GM06990 (cell line): ENCODE results near the gene VGLL4.

Source experiments
- DNase-seq: peaks from one replicate; pipeline ENCODE4 v3.0.0-alpha.2; 2011; ENCODE audit not compliant: insufficient read length; ENCODE audit errors: extremely low read depth
- H3K27me3 ChIP-seq: replicated peaks from 2 replicates; pipeline ENCODE4 v1.6.0; 2011; ENCODE audit warnings: low read length; ENCODE audit not compliant: control insufficient read depth, insufficient read depth
- H3K36me3 ChIP-seq: 2 replicates; pipeline ENCODE4 v1.5.1; 2011; ENCODE audit warnings: low read length; ENCODE audit not compliant: control insufficient read depth, insufficient read depth
- H3K4me3 ChIP-seq: replicated peaks from 2 replicates; pipeline ENCODE4 v1.5.1; 2011; ENCODE audit warnings: low read depth, mild to moderate bottlenecking, control low read depth, low read length
- CTCF ChIP-seq: IDR thresholded peaks from 2 replicates; pipeline ENCODE4 v1.5.1; 2011; ENCODE audit warnings: low read length, control low read depth, mild to moderate bottlenecking, inconsistent platforms; ENCODE audit not compliant: insufficient read depth, poor library complexity, severe bottlenecking

The VGLL4 gene

DNA sequence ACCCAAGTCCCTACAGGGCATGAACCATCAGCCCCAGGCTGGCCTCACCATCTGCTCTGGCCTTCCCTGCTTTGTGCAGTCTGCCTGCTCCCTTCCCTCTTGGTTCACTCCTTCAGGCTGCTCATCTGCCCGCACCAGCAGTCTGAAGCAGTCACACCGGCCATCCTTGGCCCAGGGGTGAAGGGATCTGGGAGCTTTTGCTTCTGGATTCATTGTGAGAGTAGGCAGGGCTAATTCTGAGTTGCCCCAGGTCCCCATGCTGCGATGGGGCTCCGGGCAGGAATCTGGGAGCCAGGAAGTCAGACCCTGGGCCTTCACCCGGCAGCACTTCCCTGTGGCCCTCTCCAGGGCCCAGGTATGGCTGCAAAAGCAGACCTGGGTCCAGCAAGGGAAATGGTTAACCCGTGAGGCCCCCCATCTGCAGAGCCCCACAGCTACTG lies 99.7 kb downstream of the VGLL4 start:
- DNase-seq, result no peak
- TF ChIP-seq CTCF, result no peak
- H3K36me3 ChIP-seq, result no peaks in the 10 kb centered on the region
- H3K27me3 ChIP-seq, result no peaks in the 10 kb centered on the region
- no peak overlapping the region for H3K4me3 ChIP-seq

DNA sequence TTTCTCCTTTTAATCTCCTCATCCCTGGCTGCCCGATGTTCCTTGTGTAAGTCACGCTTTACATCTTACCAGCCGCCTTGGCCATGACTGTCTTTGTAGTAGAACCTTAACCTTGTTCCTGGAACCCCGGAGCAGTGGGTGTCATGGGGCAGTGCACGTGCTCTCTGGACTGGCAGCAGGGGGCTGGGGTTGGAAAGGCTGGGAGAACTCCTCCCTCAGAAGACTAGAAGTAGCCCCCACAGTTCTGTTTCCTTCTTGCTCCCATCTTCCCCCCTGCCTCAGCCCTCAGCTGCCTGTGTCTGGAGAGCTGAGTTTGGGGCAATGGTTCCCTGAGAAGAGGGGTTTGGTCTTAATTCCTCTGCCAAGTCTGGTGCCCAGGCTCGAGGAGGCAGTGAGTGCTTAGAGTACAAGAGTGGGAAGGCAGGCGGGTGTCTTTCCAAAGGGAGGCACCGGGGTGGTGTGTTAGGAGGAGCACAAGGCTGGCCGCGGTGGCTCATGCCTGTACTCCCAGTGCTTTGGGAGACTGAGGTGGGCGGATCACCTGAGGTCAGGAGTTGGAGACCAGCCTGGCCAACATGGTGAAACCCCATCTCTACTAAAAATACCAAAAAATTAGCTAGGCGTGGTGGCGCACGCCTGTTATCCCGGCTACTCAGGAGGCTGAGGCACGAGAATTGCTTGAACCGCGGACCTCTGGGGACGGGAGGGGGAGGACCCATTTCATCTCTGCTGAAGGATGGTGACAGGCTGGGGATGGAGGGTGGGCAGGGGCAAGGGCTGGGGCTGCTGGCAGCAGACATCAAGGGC lies 100.4 kb downstream of the VGLL4 start:
- no peaks in the 10 kb centered on the region for H3K36me3 ChIP-seq
- no peak overlapping the region for H3K4me3 ChIP-seq
- no peaks in the 10 kb centered on the region for H3K27me3 ChIP-seq
- DNase-seq, result no peak
- TF ChIP-seq CTCF, result no peak

DNA sequence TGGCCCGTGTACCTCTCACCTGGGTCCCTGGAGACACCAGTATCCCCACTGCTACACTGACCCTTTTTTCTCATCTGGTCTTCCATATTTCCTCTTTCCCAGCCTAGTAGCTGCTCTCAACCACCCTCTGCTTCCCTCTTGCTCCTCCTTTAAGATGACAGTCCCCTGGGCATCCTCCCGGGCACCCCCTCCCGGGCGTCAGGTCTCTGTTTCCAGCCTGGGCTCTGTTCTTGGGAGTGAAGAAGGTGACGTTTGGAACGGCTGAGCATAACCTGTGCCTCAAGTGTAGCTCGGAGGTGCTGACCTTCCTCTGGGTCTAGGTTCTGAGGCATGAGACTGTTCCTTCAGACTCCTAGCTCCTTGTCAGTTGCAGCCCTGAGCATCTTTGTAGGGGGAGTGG lies 101.2 kb downstream of the VGLL4 start:
- TF ChIP-seq CTCF, result no peak
- Histone ChIP-seq H3K27me3 (no peaks in the 10 kb centered on the region), H3K4me3 (no peak overlapping the region)

DNA sequence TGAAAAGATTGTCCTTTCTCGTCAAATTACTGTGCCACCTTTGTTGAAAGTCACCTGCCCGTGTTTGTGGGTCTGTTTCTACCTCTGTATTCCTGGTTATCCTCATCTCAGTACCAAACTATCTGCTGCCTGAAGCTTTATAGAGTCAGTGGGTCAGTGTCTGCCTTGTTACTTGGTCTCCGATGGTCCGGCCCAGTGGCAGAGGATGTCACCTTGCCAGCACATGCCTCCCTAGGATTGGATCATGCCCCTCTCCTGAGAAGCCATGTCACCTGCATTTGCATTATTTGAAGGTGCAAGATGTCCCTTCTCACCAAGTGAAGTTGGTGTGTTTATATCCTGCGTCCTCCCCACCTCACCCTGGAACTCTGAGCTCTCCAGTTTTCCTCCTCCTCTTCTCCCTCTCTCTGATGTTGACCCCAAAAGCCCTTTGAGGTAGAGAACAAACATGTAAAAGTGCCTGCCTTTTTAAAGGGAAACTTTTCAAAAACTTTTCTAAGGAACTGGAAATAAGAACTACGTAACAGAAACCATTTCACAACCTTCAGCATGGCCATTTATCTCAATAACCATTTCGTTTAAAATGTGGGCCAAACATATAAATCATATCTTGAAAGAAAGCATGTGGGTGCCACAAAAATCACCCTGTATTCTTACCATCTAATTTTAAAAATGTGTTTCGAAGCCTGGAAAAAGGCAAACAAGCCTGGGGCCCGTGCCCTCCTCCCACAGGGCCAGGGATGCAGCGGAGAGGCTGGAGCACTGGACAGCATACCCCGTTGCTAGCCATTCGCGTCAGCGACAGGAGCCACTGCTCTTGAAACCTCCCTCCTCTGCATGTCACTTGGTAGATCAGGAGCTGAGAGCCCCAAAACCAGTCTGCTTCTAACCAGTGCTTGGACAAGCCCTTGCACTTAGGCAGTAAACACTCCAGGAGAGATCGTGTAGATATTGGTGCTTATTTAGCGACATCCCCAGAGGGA lies 102.1 kb downstream of the VGLL4 start:
- TF ChIP-seq CTCF, result no peak
- no peak for DNase-seq
- Histone ChIP-seq H3K4me3 (no peak overlapping the region), H3K36me3 (no peaks in the 10 kb centered on the region), H3K27me3 (no peaks in the 10 kb centered on the region)

More for the DNA sequence above, 101.2 kb downstream of the VGLL4 start:
- DNase-seq, result no peak
- no peaks in the 10 kb centered on the region for H3K36me3 ChIP-seq

DNA sequence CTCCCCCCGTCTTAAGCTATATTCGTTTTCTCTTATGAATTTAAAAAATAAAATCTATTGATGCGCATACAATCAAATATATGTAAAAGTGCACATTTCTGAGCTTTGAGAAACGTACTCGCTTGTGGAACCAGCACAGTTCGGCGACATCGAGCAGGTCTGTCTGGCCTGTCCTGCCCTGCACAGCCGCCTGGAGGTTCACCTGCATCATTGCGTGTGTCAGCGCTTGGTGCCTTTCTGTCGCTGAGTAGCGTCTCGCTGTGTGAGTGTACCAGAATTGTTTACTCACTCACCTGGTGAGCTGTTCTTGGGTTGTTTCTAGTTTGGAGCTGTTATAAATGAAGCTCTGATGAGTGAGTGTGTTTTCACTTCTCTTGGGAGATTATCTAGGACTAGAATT lies 104.0 kb downstream of the VGLL4 start:
- no peak for TF ChIP-seq CTCF
- H3K4me3 ChIP-seq, result no peak overlapping the region
- H3K27me3 ChIP-seq, result no peaks in the 10 kb centered on the region
- no peak for DNase-seq
- no peaks in the 10 kb centered on the region for H3K36me3 ChIP-seq
